Activated CD4-positive, alpha-beta T cell treated with anti-CD3 and anti-CD28 coated beads, Interleukin-2, amount 50 U/mL, for 16 hours (primary cell): ENCODE measurements around the gene RIMS3.
A peak's percentile ranks its signal among the peaks of the same experiment; 100 is the strongest.
"Not testable (repeated sequence)": the region's sequence is repeated elsewhere in the genome, so short reads cannot be mapped to it uniquely, and the experiment has no call there.

Experiments
- DNase-seq: peaks from one replicate; pipeline ENCODE4 v3.0.0-alpha.2; 2020

The RIMS3 gene

DNA sequence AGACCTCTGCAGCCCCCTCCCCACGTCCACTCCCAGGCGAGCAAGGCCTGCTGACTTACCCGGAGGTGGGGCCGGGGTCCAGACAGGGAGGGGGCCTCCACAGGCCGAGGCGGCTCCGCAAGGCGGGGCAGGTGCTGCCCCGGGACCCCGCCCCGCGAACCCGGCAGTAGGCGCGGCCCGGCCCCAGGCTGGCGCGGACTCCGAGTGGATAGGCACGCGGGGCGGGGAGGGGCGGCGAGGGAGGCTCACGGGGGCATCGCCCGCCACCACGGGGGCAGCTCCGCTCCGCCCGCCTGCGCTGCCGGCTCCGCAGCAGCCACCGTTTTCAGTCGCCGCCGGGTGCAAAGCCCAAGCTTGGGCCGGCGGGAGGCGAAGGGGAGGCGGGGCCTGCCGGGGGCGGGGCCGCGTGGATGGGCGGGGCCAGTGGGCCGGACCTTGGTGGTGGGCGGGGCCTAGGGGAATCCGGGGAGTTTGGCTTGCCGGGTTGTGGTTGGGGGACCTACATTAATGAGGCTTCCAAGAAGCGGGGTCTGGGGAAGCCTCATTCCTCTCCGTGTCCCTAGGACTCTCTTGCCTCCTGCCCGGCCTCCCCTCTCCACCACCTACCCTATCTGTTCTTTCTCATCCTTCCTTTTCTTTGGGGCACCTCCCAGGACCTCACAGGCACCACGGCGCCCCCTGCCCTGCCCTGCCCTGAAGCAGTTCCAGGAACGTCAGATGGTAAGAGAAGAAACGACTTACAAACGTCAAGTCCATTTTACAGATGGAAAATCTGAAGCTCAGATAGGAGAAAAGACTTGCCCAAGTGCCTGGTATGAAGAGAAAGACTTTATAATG is at the start of gene RIMS3:
RIMS3 (minus strand) TSS at position 348 of the 837 bp plus-strand sequence. CDS start 23,757 bp downstream, outside the sequence.
- peak; percentile 82 for DNase-seq

DNA sequence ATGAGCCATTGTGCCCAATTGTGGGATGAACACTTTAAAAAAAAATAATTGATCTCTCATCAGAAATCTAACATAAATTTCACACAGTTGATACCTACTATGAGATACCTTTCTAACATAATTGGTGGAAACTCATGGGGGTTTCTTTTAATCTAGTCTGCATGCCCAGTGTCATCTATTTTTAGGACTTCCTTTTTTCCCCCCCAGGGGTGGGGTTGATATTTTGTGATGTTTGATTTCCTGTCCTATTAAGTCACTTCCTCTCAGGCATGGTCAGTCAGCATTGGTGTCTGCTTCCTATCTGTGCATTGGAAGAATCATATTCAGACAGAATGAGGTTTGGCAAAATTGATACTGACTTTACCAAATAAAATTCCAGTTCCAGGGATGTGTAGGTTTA is 47.5 kb upstream of the RIMS3 start:
- peak; percentile 23 for DNase-seq

DNA sequence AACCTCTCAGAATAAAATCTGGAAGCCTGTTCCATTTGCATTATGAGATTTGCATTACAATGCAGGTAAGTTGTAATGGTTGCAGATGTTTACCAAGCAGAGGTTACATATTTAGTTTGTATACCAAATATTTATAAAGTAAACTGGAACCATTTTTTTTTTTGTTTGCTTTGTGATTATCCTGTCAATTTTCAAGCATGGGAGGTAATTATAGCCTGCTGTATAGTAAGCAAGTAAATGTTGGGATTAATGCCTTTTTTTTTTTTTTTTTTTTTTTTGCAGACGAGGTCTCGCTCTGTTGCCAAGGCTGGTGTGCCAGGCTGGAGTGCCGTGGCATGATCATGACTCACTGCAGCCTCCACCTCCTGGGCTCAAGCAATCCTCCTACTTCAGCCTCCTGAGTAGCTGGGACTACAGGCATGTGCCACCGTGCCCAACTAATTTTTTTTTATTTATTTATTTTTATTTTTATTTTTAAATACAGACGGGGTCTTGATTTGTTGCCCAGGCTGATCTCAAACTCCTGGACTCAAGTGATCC is 47.0 kb upstream of the RIMS3 start:
- DNase-seq, result no peak

DNA sequence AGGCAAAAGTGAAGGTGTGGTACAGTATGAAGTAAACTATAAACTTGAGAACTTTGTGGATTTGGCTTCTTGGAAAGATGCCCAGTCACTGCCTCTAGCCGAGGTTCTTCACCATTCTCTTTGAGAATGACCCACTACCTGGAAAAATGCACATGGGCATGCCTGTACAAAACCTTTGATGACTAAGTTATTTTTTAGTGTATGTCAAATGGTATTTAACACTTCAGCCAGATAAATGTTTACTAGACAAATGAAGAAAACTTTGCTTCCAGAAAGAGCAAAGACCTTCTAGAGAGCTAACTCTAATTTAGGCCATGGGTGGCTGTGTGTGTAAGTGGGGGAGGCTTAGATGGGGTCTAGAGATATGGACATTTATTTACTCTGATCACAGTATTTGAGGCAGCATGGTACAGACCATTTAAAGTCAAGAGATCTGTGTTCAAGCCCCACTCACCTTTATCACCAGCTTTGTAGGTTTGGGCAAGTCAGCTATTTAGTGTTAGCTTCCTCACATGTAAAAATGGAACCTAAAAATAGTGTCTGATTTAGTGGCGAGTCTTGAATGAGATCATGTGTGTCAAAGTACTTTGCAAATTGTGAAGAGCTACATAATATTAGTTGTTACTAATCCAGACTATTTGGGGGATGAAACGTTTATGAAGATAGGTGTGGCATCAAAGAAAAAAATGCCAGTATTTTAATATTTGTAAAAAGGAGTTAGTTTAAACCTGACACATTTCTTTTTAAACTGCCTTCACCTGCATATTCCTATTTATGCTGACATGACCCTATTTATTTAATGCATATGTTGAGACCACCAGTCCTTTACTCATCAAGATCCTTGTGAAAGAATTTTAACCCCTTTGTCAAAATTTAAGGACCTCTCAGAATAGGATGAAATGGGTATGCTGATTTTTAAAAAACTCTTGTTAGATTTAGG is 46.3 kb upstream of the RIMS3 start:
- DNase-seq, result peak; percentile 30

DNA sequence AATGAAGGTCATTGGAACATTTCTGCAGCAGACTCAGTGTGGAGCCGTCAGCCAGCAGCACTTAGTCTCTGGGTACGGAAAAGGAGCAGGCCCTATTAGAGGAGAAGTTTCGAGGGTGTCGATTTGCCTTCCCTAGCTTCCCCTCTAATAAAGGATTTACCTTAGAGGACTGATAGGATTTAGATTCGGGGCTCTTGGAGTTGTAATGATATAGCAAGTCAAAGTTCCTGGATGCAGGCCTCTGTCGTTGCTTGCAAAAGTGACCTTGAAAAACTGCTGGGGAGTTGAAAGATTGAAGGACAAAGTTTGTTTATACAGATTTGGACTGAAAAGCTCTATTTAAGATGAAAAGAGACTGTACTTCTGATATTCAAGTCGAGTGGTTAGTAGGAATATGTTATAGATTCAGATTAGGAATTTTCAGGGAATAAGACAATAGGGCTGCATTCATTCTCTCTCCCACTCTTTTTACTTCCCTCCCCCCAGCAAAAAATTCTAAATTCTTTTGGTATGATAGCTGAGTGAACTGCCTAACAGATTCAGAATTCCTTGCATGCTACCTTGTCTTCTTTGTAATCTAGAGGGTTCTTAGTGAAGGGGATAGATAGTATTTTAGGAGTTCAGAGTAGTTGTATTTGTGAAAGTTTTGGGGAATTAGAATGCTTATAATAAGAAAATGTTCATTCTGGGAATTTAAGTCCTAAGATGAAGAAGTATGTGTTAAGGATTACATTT is 45.3 kb upstream of the RIMS3 start:
- no peak for DNase-seq

DNA sequence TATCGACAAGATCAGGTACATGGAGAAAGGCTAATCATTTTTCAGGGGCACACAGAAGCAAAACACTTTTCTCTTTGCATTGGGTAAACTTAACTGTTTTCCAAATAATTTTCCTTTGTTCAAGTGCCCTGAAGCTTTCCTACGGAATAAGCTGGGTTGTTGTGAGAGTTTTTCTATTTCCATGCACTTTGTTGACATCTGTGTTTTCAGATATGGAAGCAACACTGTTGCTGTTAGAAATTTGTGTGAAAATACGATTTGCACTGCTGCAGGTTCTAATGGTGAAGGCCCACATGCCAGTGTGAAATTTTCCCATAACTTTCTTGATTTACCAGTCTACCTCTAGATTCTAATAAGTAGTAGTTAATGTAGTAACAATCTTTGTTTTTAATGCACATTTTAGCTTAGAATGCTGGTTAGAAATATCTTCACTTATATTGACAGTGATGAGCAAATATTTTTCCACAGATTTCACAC is 44.4 kb upstream of the RIMS3 start:
- no peak for DNase-seq

DNA sequence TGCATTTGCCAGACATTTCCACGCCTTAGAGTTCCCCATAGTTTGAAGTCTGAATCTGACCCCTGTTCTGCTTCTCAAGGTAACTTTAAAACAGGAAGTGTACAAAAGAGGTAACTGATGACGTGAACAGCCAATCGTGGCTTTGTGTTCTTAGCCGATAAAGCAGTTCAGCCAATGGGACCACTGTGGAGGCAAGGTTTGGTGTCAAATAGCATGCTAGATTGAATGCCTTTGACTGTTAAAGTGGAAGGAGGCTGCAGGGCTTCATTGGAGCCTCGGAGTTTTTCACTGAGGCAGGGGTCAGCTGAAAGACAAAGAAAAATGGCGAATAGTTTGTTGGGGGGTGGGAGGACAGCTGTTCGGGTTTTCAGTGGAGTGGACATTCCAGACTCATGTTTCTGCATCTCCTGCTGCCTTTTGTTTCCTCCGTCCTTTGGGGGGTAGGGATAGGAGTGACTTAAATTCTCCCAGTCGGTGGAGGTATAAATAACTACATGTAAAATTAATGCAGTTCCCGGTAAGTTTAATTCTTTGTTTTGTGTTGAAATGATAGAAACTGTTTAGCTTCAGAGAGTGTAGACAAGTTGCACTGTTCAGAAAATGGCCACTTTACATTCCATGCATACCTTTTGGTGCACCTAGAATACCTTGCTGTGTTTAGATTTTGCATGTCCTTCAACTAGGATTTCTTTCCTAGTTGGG is 43.8 kb upstream of the RIMS3 start:
- peak; percentile 74 for DNase-seq

DNA sequence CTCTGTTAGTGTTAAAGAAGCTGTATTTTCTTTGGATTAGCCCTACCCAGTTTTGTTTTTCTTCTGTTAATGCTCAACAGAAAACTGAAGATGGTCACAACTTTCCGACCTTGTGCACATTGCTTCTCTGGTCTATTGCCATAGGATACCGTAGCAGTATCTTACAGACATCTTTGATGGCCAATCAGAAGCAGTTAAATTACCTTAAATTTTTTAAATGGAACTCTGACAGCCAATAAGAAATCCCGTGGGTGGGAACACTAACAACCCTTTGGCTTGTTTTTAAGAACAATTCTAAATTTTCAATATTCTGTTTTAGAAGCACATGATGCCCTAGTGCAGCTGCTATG is 43.2 kb upstream of the RIMS3 start:
- peak; percentile 23 for DNase-seq

DNA sequence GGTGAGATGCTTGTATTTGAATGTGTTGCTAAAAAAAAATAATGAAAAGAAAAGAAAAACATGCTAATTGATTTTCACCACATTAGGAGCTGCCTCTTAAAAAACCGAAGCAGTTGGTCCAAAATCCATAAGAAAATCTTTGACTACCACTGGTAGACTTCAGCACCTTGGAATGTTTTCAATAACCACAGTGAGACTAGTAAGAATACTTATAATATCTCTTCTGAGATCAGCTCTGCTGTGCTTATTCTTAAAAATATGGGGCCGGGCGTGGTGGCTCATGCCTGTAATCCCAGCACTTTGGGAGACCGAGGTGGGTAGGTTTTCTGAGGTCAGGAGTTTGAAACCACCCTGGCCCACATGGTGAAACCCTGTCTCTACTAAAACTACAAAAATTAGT is 41.1 kb upstream of the RIMS3 start:
- no peak for DNase-seq

DNA sequence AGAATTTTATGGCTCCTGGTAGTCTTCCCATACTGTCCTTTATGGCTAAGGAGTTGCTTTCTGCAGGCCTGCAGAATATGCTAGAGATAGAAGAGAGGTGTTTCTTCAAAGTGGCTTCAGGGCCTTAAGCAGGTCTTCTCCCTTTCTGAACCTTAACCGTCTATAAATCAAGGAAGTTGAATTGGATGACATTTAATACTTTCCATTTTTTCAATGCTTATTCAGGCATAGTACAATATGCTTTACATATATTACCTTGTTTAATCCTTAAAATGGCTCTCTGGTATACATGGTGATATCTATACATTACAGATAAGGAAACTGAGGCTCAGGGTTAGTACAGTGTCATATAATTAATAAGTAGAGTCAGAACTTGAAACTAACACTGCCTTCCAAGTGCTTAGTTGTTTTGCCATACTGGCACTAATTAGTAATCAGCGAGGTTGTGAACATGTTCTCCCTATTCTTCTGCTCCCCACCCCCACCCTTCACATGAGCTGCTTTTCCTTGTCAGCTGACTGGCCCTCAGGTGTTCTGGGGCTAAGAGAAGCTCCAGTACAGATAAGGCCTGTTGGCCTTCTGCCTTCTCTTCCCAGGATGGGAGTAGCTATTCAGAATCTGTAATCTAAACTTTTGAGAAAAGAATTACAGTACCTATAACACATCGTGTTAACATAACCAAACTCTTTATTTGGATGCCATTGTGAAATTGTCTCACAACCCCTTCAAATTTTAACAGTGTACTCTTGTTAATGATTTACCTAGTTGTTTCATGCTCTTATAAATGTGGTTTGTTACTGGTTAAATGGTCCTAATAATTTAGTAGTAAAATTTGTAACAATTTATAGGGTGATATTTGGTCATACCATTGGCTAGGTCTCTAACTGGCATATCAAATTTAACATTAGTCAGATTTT is 39.6 kb upstream of the RIMS3 start:
- DNase-seq, result no peak

DNA sequence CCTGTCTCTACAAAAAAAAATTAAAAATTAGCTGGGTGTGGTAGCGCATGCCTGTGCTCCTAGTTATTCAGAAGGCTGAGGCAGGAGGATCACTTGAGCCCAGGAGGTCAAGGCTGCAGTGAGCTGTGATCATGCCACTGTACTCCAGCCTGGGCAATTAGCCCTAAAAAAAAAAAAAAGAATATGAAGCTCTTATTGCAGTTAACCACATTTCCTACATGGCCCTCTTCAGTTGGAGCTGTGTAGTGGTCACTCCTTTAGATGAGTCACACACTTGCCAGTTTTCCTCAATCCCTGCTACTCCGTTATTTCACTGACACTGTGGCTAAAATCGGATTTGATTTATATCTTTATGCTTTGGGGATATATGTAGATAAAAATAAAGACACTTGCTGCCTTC is 37.8 kb upstream of the RIMS3 start:
- no peak for DNase-seq

DNA sequence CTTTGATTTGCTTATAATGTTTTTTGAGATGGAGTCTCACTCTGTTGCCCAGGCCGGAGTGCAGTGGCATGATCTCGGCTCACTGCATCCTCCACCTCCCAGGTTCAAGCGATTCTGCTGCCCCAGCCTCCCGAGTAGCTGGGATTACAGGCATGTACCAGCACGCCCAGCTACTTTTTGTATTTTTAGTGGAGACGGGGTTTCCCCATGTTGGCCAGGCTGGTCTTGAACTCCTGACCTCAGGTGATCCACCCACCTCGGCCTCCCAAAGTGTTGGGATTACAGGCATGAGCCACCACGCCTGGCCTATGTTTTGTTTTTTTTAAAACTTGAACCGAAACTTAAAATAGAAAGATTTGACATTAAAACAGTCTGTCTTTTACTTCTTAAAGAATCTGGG is 37.3 kb upstream of the RIMS3 start:
- DNase-seq, result not testable (repeated sequence)

DNA sequence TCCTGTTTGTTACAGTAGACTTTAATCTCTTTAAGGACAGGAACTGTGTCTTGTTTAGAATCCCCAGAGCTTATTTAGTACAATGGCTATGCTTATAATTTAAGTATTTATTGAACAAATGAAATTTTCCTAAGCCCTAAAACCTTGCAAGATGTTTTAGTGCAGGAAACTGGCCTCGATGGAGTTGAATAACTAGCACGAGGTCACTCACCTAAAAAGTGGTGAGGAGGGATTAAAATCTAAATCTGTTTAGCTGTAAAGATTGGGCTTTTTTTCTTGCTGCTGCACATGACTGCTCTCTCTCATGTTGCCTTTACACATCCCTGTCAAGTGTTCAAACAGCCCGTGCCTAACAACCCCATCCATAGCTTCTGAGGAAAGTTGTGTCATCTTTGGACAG is 36.2 kb upstream of the RIMS3 start:
- DNase-seq, result no peak

DNA sequence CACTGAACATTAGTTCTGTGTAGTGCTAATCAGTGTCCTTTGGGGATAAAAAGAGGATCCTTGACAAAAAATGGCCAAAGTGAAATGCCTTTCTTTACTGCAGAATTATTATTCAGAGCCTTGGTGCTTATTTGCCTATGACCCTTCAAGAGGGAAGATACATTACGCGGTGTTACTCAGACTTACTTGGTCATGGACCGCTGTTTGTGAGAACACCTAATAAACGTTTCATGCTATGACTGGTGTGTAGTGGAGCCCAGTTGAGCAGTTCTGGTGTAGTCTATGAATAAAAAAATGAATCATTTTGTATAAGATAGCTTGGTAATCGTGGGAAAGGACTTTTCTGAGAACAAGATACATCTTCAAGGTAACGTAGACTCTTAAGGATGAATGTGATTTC is 34.3 kb upstream of the RIMS3 start:
- peak; percentile 69 for DNase-seq

DNA sequence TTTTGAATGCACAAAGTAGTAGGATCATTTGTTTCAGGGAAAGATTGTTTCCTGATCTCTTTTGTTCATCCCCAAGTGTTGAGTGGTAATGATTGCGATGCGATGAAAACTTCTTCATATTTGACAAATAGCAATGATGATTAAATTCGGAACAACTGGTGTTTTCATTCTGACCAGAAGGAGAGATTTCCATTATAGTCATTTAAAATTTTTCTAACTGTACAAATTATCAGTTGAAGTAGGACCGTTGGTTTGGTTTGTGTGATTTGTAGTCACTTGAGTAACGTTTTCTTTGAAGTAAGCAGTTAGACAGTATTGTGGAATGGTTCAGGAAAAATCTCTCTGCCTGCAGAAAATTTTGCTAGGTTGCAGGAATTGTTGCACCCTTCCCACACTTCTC is 32.0 kb upstream of the RIMS3 start:
- peak; percentile 37 for DNase-seq

DNA sequence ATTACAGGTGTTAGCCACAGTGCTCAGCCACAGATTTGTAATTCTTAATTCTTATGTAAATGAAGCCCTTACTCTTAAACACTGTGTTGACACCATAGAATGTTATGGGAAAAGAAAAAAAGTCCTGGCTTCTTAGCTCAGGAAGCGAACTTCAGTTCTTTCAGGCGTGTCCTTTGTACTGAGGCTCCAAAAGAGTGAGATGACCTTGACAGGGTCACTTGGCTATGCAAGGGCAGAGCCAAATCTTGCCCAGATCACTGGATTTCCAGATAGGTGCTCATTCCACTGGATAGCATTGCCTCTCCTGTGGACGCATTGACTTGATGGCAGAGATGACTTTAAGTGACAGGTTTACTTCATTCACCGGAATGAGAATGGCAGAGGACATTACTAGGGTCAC is 30.8 kb upstream of the RIMS3 start:
- DNase-seq, result no peak

DNA sequence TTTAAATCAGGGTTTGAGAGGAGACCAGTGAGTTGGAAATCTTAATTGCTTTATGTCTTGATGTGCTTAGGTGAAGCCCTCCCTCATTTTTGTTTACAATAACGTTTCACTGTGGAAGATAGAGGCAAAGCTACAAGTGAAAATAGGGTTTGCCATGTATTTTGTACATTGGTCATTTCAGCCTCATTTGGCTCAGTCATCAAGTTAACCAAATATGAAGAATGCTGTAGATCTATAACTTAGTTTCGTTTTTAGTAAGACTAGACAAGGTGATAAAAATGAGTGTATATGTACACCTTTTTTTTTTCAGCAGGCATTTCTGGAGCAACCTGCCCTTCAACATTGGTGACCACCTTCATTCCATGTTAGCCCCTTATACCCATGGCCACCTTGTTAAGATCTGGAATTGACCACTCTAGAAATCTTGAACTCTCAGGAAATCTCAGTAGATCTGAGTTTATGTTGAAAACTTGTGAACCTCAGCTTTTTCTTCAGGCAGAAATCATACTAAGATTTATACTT is 28.9 kb upstream of the RIMS3 start:
- peak; percentile 67 for DNase-seq

DNA sequence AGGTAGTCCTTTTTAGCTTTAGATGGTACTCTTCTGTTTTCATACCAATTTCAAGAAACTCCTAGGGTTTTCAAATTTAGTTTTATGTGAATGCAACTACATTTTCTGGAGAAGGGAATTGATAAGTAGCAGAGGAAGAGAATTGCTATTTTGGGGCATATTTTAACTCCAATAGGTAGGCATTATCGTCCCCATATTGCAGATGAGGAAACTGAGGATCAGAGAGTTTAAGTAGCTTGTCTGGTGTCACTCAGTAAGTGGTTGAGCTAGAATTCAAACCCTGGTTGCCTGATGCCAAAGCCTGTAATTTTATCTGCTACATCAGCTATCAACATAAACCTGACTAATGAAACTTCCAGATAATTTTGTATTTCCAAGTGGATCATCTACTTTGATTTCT is 27.9 kb upstream of the RIMS3 start:
- DNase-seq, result no peak

DNA sequence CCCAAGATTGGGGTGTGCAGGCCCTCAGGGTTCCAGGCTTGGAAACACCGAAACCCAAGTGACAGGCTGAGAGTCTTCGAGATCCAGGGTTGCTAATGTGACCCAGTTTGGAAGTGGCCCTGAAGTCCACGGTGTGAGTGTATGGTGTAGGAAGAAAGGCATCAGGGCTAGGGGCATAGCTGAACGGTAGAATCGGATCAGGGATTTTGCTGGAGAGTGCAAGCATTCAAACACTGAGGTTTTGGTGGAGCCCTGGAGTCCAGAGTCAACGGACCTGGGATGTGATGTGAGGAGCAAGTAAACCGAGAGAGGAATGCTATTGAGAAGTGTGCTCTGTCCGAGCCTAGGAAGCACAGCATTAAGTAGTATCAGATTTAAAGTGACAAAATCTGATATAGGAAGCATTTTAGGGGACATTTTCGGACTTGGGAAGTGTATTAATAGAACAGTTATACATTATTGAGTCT is 27.0 kb upstream of the RIMS3 start:
- DNase-seq, result no peak

DNA sequence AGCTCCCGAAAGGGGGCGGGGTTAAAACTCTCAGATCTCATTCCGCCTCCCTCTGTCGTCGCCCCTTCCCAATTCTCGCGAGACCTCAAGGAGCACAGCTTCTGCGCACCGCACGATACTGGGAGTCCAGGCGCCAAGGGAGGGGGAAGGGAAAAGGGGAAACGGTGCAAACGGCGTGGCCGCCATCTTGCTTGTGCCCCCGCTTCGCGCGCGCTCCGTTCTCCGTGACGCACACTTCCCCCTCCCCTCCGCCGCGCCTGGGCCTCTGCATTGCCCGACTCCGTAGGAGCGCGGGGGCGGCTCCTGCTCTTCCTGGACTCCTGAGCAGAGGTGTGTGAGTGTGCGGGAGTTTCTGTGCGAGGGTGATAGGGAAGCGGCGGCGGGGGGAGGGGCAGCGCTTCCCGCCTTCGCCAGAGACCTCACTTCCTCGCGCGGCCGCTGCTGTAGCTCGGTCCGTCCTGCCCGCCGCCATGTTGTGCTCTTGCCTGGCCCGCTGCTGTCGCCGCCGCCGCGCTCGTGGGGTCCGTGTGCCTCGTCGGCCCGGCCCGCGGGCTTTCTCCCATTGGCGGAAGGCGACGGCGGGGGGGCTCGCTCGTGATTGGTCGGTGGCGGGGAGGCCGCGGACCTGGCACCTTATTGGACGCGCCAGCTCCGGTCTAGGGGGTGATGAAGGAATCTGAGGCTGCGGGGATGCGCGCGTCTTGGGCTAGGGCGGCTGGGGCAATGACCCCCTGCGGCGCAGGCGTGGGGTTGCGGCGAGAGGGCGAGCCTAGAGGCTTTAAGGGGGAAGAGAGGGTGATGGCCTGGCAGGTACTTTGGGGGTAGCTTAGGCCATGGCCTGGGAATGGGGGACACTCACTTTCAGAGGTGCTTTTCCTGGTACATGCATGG is 26.3 kb upstream of the RIMS3 start, which contains the start of gene NFYC:
NFYC (plus strand) TSS at position 167 of the 891 bp plus-strand sequence. CDS start 47,140 bp downstream, outside the sequence.
- DNase-seq, result peak; percentile 99
